ENCODE results near the gene DRD4. TPM values are rescaled to one million over a fixed set of nuclear protein-coding genes. Genes with fewer than 3 reads are reported as not detected.
A peak's percentile ranks its signal among the peaks of the same experiment; 100 is the strongest.

DRD4 gene
- polyA plus RNA-seq, 4 donors, result 0.51 to 1.4 (median 1.1) TPM

- 90 to 92% (median 90%) methylated on average over 19 of the region's 19 CpGs for WGBS, 3 donors
These were observed 23.8 kb downstream of the DRD4 start for GRCh38 chr11:660681-661444.

GRCh38 chr11:662689-663274 is 25.7 kb downstream of the DRD4 start:
- H3K9me3 ChIP-seq (ENCODE audit: control insufficient read depth in 2 of 2, insufficient read depth in 1 of 2, low read depth in 1 of 2, low read length in 1 of 2), result no peaks in the 10 kb centered on the region
- H3K4me3 ChIP-seq (ENCODE audit: low read depth in 1 of 3, low read length in 3 of 3), result no peak overlapping the region
- FAIRE-seq (no peak), DNase-seq (peak; percentile 61 to 67)
- H3K27me3 ChIP-seq (ENCODE audit: control insufficient read depth in 3 of 3, insufficient read depth in 3 of 3, low read length in 3 of 3), result no peaks in the 10 kb centered on the region
- peaks cover 0 to 73% (median 5%) of the 10 kb centered on the region in 3 donors for H3K36me3 ChIP-seq (ENCODE audit: control insufficient read depth in 3 of 3, insufficient read depth in 2 of 3, low read depth in 1 of 3, low read length in 3 of 3)
- no peak overlapping the region for H3K27ac ChIP-seq (ENCODE audit: low read depth in 1 of 3, low read length in 2 of 3)
- peaks cover 0 to 10% (median 2%) of the 10 kb centered on the region in 3 donors for H3K4me1 ChIP-seq (ENCODE audit: control insufficient read depth in 3 of 3, insufficient read depth in 2 of 3, low read depth in 1 of 3, low read length in 2 of 3)
- 57 to 63% (median 58%) methylated on average over 15 of the region's 15 CpGs for WGBS, 3 donors

More at GRCh38 chr11:660681-661444, 23.8 kb downstream of the DRD4 start:
- no peak for FAIRE-seq
- H3K36me3 ChIP-seq (ENCODE audit: control insufficient read depth in 3 of 3, insufficient read depth in 2 of 3, low read depth in 1 of 3, low read length in 3 of 3), result peaks cover 0 to 79% (median 2%) of the 10 kb centered on the region in 3 donors
- no peaks in the 10 kb centered on the region for H3K9me3 ChIP-seq (ENCODE audit: control insufficient read depth in 2 of 2, insufficient read depth in 1 of 2, low read depth in 1 of 2, low read length in 1 of 2)
- H3K4me3 ChIP-seq (ENCODE audit: low read depth in 1 of 3, low read length in 3 of 3), result no peak overlapping the region
- H3K27me3 ChIP-seq (ENCODE audit: control insufficient read depth in 3 of 3, insufficient read depth in 3 of 3, low read length in 3 of 3), result no peaks in the 10 kb centered on the region
- H3K4me1 ChIP-seq (ENCODE audit: control insufficient read depth in 3 of 3, insufficient read depth in 2 of 3, low read depth in 1 of 3, low read length in 2 of 3), result peaks cover 4 to 21% (median 8%) of the 10 kb centered on the region in 3 donors
- DNase-seq, result no peak
- H3K27ac ChIP-seq (ENCODE audit: low read depth in 1 of 3, low read length in 2 of 3), result no peak overlapping the region

GRCh38 chr11:665062-665703 is 28.1 kb downstream of the DRD4 start:
- no peaks in the 10 kb centered on the region for H3K9me3 ChIP-seq (ENCODE audit: control insufficient read depth in 2 of 2, insufficient read depth in 1 of 2, low read depth in 1 of 2, low read length in 1 of 2)
- WGBS, 3 donors, result 79 to 90% (median 88%) methylated on average over 13 to 15 of the region's 15 CpGs
- H3K4me1 ChIP-seq (ENCODE audit: control insufficient read depth in 3 of 3, insufficient read depth in 2 of 3, low read depth in 1 of 3, low read length in 2 of 3), result no peaks in the 10 kb centered on the region
- DNase-seq, result peak in 1 of 2 donors; percentile 16
- FAIRE-seq, result no peak
- peaks cover 0 to 65% (median 5%) of the 10 kb centered on the region in 3 donors for H3K36me3 ChIP-seq (ENCODE audit: control insufficient read depth in 3 of 3, insufficient read depth in 2 of 3, low read depth in 1 of 3, low read length in 3 of 3)
- no peaks in the 10 kb centered on the region for H3K27me3 ChIP-seq (ENCODE audit: control insufficient read depth in 3 of 3, insufficient read depth in 3 of 3, low read length in 3 of 3)
- peak overlapping the region in 1 of 3 donors; percentile 71 for H3K27ac ChIP-seq (ENCODE audit: low read depth in 1 of 3, low read length in 2 of 3)
- H3K4me3 ChIP-seq (ENCODE audit: low read depth in 1 of 3, low read length in 3 of 3), result no peak overlapping the region

- WGBS, 3 donors, result 67 to 78% (median 75%) methylated on average over 11 of the region's 11 CpGs
- Histone ChIP-seq H3K9me3 (ENCODE audit: control insufficient read depth in 2 of 2, insufficient read depth in 1 of 2, low read depth in 1 of 2, low read length in 1 of 2) (no peaks in the 10 kb centered on the region), H3K4me3 (ENCODE audit: low read depth in 1 of 3, low read length in 3 of 3) (no peak overlapping the region), H3K4me1 (ENCODE audit: control insufficient read depth in 3 of 3, insufficient read depth in 2 of 3, low read depth in 1 of 3, low read length in 2 of 3) (no peaks in the 10 kb centered on the region), H3K27me3 (ENCODE audit: control insufficient read depth in 3 of 3, insufficient read depth in 3 of 3, low read length in 3 of 3) (no peaks in the 10 kb centered on the region), H3K27ac (ENCODE audit: low read depth in 1 of 3, low read length in 2 of 3) (peak overlapping the region in 1 of 3 donors; percentile 59), H3K36me3 (ENCODE audit: control insufficient read depth in 3 of 3, insufficient read depth in 2 of 3, low read depth in 1 of 3, low read length in 3 of 3) (peaks cover 0 to 61% (median 3%) of the 10 kb centered on the region in 3 donors)
- FAIRE-seq (no peak), DNase-seq (no peak)
These were observed 28.7 kb downstream of the DRD4 start for GRCh38 chr11:665704-666281.

- FAIRE-seq (no peak), DNase-seq (no peak)
- H3K27ac ChIP-seq (ENCODE audit: low read depth in 1 of 3, low read length in 2 of 3), result no peak overlapping the region
- peaks cover 9 to 64% (median 13%) of the 10 kb centered on the region in 3 donors for H3K36me3 ChIP-seq (ENCODE audit: control insufficient read depth in 3 of 3, insufficient read depth in 2 of 3, low read depth in 1 of 3, low read length in 3 of 3)
- 94 to 99% (median 96%) methylated on average over 8 of the region's 8 CpGs for WGBS, 3 donors
- H3K4me3 ChIP-seq (ENCODE audit: low read depth in 1 of 3, low read length in 3 of 3), result no peak overlapping the region
- H3K4me1 ChIP-seq (ENCODE audit: control insufficient read depth in 3 of 3, insufficient read depth in 2 of 3, low read depth in 1 of 3, low read length in 2 of 3), result no peaks in the 10 kb centered on the region
- no peaks in the 10 kb centered on the region for H3K27me3 ChIP-seq (ENCODE audit: control insufficient read depth in 3 of 3, insufficient read depth in 3 of 3, low read length in 3 of 3)
- no peaks in the 10 kb centered on the region for H3K9me3 ChIP-seq (ENCODE audit: control insufficient read depth in 2 of 2, insufficient read depth in 1 of 2, low read depth in 1 of 2, low read length in 1 of 2)
These were observed 36.8 kb downstream of the DRD4 start for GRCh38 chr11:673866-674265.

GRCh38 chr11:674406-674805 is 37.3 kb downstream of the DRD4 start:
- H3K27me3 ChIP-seq (ENCODE audit: control insufficient read depth in 3 of 3, insufficient read depth in 3 of 3, low read length in 3 of 3), result no peaks in the 10 kb centered on the region
- H3K36me3 ChIP-seq (ENCODE audit: control insufficient read depth in 3 of 3, insufficient read depth in 2 of 3, low read depth in 1 of 3, low read length in 3 of 3), result peaks cover 12 to 65% (median 13%) of the 10 kb centered on the region in 3 donors
- no peak overlapping the region for H3K27ac ChIP-seq (ENCODE audit: low read depth in 1 of 3, low read length in 2 of 3)
- DNase-seq (no peak), FAIRE-seq (no peak)
- 91 to 94% (median 94%) methylated on average over 17 of the region's 17 CpGs for WGBS, 3 donors
- no peaks in the 10 kb centered on the region for H3K4me1 ChIP-seq (ENCODE audit: control insufficient read depth in 3 of 3, insufficient read depth in 2 of 3, low read depth in 1 of 3, low read length in 2 of 3)
- no peaks in the 10 kb centered on the region for H3K9me3 ChIP-seq (ENCODE audit: control insufficient read depth in 2 of 2, insufficient read depth in 1 of 2, low read depth in 1 of 2, low read length in 1 of 2)
- H3K4me3 ChIP-seq (ENCODE audit: low read depth in 1 of 3, low read length in 3 of 3), result no peak overlapping the region

- peaks cover 0 to 7% of the 10 kb centered on the region in 2 donors for H3K9me3 ChIP-seq (ENCODE audit: control insufficient read depth in 2 of 2, insufficient read depth in 1 of 2, low read depth in 1 of 2, low read length in 1 of 2)
- no peak overlapping the region for H3K4me3 ChIP-seq (ENCODE audit: low read depth in 1 of 3, low read length in 3 of 3)
- 92 to 98% (median 96%) methylated on average over 3 of the region's 3 CpGs for WGBS, 3 donors
- H3K27ac ChIP-seq (ENCODE audit: low read depth in 1 of 3, low read length in 2 of 3), result no peak overlapping the region
- H3K4me1 ChIP-seq (ENCODE audit: control insufficient read depth in 3 of 3, insufficient read depth in 2 of 3, low read depth in 1 of 3, low read length in 2 of 3), result no peaks in the 10 kb centered on the region
- peaks cover 9 to 82% (median 9%) of the 10 kb centered on the region in 3 donors for H3K36me3 ChIP-seq (ENCODE audit: control insufficient read depth in 3 of 3, insufficient read depth in 2 of 3, low read depth in 1 of 3, low read length in 3 of 3)
- no peak for FAIRE-seq
- DNase-seq, result no peak
- H3K27me3 ChIP-seq (ENCODE audit: control insufficient read depth in 3 of 3, insufficient read depth in 3 of 3, low read length in 3 of 3), result no peaks in the 10 kb centered on the region
These were observed 41.2 kb downstream of the DRD4 start for GRCh38 chr11:678297-678696.
